ENCODE data around the gene ZNG1F. TPM values are rescaled to one million over a fixed set of nuclear protein-coding genes. Genes with fewer than 3 reads are reported as not detected.
"Not testable (repeated sequence)": the region's sequence is repeated elsewhere in the genome, so short reads cannot be mapped to it uniquely, and the experiment has no call there.

The ZNG1F gene
- total RNA-seq, 1 donor from 2014 or later: 4.2 TPM

DNA sequence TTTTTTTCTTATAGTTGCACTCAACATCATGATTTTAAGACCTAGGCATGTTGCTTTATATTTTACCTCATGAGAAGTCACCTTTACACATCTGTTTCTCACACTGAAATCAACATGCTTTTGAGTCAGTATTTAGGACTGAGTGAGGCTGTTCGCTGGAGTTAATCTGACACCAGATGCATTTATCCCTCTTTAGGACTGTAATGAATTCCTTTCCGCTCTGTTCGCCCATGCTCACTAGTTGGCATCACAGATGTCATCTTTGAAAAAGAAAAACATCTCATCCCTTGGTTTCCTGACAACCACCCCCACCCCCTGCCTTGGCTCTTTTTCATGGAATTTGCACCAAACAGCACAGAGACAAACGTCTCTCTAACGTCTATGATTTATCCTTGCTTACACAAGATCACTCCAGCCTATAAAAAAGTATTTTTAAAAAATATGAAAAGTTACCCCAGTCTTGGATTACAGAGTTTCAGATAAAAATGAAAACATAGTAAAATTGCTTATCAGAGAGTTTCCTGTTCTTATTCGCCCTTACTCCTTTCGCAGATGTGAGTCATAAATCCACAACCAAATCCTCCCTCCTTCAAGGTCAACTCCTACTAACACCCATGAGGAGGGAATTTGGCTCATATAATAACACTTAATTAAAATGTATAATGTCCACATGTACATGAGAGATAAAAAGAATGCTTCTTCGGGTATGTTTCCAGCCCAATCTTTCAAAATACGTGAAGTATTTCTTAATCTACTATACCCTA, 94.9 kb downstream of the ZNG1F start:
- ATAC-seq; DNase-seq (ENCODE audit: missing footprints); intact Hi-C loops (cut with DNase I): not testable (repeated sequence)

DNA sequence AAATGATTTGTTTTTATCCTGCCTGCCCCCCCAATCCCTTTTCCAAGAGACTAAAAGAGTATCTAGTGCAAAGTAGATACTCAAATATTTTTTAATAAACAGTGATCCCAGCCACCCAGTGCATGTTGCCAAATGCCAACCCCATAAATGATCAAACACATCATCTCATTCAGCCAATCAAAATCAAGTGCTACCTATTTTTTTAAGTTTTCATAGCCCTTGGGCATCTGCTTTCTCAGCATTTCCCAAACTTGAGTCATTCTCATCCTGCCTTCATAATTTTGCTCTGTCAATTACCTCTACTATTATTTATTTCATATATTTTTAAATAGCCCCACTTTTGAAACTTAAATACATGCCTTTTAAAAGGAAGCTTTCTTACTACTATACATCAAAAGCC, 98.2 kb downstream of the ZNG1F start:
- intact Hi-C loops (cut with DNase I); ATAC-seq; DNase-seq (ENCODE audit: missing footprints): not testable (repeated sequence)

DNA sequence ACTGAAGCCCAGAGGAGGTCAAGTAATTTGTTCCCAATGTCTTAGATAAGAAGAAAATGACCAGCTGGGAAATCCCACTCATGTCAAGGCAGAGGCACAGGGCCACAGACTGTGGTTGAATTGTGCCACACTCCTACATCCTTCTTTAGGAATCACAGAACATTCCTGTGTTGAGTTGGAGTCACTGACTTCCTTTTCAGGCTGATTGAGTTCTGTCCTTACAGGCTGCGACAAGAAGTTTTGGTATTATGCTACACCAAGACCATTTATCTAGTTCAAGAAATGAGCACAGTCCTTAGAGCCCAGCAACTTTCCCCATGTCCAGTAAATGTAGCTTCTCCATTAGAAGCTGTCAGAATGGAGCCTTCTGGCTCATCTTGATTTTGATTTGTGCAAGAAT, 98.7 kb downstream of the ZNG1F start:
- intact Hi-C loops (cut with DNase I); ATAC-seq: not testable (repeated sequence)

DNA sequence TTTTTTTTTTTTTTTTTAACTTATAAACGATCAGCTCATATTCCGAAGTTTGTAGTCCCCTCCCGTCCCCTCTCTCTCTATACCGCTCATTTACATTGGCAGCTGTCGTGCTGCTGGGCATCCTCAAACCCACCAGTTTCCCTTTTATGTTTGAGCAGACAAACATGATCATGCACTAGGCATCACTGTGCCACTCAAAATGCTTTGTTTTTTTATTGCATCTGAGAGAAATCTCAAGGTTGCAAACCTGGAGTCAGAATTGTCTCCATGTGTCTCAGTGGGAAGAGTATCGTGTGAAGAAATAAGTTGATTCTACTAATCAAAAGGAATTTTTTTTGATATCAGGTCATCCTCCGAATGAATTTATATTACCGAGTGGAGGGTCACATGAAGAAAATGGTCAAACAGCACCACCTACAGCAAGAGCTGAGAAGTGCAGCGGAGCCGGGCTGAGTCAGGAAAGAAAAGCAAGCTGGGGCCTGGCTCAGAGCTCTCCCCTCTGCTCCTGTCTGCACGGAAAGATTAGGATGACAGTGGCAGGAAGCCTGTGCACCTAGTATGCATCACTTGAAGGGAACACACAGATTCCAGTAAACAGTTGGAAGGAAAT, 100.6 kb downstream of the ZNG1F start:
- intact Hi-C loops (cut with DNase I); DNase-seq (ENCODE audit: missing footprints): not testable (repeated sequence)
- peak; percentile 66 for ATAC-seq

More for the DNA sequence above, 98.7 kb downstream of the ZNG1F start:
- DNase-seq (ENCODE audit: missing footprints): not testable (repeated sequence)

DNA sequence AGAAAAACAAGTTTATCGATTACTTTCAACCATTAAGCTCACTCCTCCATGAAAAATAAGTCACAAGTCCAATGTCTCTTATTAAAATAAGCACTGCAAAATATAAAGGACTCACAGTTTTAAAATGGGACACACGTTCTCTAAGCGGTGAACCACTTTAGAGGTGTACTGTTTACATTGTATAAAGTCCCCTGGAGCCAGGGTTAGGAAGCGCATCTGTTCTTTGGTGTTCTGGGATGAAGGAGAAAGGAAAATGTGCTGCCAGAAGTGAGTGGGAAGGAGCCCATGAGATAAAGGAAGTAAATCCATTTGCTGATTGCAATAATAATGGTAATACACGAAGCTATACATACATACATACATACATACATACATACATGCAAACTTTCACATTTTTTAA, 101.2 kb downstream of the ZNG1F start:
- ATAC-seq; DNase-seq (ENCODE audit: missing footprints); intact Hi-C loops (cut with DNase I): not testable (repeated sequence)

DNA sequence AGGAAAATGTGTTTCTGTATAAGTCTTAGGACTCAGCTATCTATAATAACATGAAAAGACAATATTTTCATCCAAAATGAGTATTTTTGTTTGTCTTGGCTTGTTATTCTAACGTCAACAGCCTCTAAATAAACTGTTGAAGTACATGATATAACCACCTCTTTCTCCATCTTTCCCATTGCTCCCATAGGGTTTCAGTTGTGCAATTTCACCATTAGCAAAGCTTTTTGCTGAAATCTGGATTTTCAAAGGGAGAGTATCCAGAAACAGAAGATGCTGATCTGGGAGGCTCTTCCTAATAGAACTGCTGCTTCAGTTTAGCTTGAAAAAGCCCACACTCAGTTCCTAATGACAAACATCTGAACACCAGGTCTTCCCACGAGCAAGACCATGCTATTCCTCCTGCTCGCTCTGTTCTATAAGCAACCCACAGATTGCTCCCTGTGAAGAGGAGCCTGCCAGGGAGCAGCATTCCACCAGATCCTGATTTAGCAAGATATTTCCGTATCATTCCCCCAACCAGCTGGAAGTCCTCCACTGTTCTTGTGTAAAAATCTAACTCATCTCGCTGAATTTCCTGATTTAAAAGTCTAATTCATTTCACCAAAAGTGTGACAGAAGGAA, 101.8 kb downstream of the ZNG1F start:
- DNase-seq (ENCODE audit: missing footprints): peak; percentile 26
- peak; percentile 63 for ATAC-seq
- intact Hi-C loops (cut with DNase I): not testable (repeated sequence)

DNA sequence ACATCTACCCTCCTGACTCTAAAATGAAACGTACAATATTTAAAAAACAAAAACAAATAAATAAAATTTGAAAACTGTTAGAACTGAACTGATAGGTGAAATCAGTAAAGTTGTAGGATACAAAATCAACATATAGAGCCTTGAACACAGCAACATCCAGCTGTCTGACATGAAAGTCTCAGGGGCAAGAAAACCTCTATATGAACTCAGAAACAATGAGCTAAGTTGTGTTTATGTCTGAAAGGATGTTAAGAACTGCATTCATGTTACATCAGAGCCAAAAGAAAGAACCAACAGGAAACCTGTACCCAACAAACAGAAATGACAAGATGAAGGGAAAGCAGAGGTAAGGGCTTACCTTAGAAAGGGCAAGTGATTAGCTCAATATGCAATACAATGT, 102.4 kb downstream of the ZNG1F start:
- not testable (repeated sequence) for DNase-seq (ENCODE audit: missing footprints)

DNA sequence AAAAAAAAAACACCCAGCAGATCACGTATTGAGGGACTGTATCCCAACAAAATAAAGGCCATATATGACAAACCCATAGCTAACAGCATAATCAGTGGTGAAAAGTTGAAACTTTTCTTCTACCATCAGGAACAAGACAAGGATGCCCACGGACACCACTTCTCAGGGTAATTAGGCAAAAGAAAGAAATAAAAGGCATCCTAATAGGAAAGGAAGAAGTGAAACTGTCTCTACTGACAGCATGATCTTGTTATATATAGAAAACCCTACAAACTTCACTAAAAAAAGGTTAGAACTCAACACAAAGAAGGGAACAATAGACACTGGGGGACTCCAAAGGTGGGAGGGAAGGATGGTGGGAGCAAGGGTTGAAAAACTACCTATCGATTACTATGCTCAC, 102.9 kb downstream of the ZNG1F start:
- ATAC-seq; intact Hi-C loops (cut with DNase I): not testable (repeated sequence)

More for the DNA sequence above, 102.4 kb downstream of the ZNG1F start:
- intact Hi-C loops (cut with DNase I); ATAC-seq: not testable (repeated sequence)

DNA sequence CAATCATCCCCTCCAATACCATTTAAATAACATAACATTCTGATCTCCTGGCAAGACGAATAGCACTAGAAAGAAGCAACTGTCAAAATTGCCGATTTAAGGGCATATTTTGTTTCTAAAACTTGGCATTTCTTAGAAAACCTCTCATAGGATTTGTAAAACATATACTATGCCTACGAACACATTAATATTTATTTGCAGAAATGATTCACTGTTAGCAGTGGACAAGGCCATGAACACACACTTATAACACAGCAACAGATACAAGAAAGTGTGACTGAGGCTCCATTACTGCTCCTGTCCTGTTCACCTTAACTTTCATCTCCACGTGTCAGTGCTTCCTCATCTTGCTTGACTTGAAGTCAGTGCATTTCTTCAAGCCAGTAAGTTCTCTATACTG, 106.8 kb downstream of the ZNG1F start:
- intact Hi-C loops (cut with DNase I); DNase-seq (ENCODE audit: missing footprints); ATAC-seq: not testable (repeated sequence)

More for the DNA sequence above, 102.9 kb downstream of the ZNG1F start:
- not testable (repeated sequence) for DNase-seq (ENCODE audit: missing footprints)

Small RNA genes within 50 kb of the gene (microRNA-seq; reads per million reads assigned to microRNA genes)
- not detected for gene MIR4477A

Other genes with a start within 250 kb of the ZNG1F start
- gene FOXD4L6, start 60.6 kb downstream of the ZNG1F start, total RNA-seq: not detected

Measured in Right ventricle myocardium inferior (tissue), 1 donor.